Left renal cortex interstitium (tissue), 4 donors: ENCODE data around the gene CACNA2D3. TPM values are rescaled to one million over a fixed set of nuclear protein-coding genes. Genes with fewer than 3 reads are reported as not detected.

Experiments used
- DNase-seq, 4 donors: peaks; one replicate each; pipeline ENCODE4 v3.0.0-alpha.2; 2013; ENCODE audit warnings: low read depth in 4 of 4, low spot score in 2 of 4, missing footprints in 1 of 4
- polyA plus RNA-seq, 4 donors: library from polyadenylated mRNA; unstranded; fragments of 120-200 nt; gene quantifications; one replicate each; pipeline ENCODE4 v1.2.1, GENCODE V29; 2013; ENCODE audit not compliant: insufficient read length in 4 of 4

CACNA2D3 gene
- polyA plus RNA-seq, 4 donors, result 1.2 to 2.1 (median 1.5) TPM

GRCh38 chr3:55006244-55006676 is 883.9 kb downstream of the CACNA2D3 start:
- DNase-seq, result no peak

- no peak for DNase-seq
Measured at GRCh38 chr3:55007971-55008370, 885.6 kb downstream of the CACNA2D3 start.

- no peak for DNase-seq
Measured at GRCh38 chr3:55009372-55009771, 887.0 kb downstream of the CACNA2D3 start.

- DNase-seq, result no peak
Measured at GRCh38 chr3:55012091-55012490, 889.7 kb downstream of the CACNA2D3 start.

- DNase-seq, result no peak
Measured at GRCh38 chr3:55013145-55013925, 891.0 kb downstream of the CACNA2D3 start.

GRCh38 chr3:55014081-55014480 is 891.7 kb downstream of the CACNA2D3 start:
- no peak for DNase-seq

GRCh38 chr3:55014906-55015305 is 892.6 kb downstream of the CACNA2D3 start:
- DNase-seq, result no peak

- DNase-seq, result no peak
Measured at GRCh38 chr3:55017876-55018275, 895.5 kb downstream of the CACNA2D3 start.

- DNase-seq, result no peak
Measured at GRCh38 chr3:55030938-55031337, 908.6 kb downstream of the CACNA2D3 start.

GRCh38 chr3:55036883-55037577 is 914.7 kb downstream of the CACNA2D3 start:
- no peak for DNase-seq

GRCh38 chr3:55042591-55042990 is 920.2 kb downstream of the CACNA2D3 start:
- no peak for DNase-seq

GRCh38 chr3:55044486-55044885 is 922.1 kb downstream of the CACNA2D3 start:
- no peak for DNase-seq

GRCh38 chr3:55059027-55059629 is 936.8 kb downstream of the CACNA2D3 start:
- DNase-seq, result no peak

GRCh38 chr3:55060896-55061719 is 938.8 kb downstream of the CACNA2D3 start:
- DNase-seq, result no peak

- no peak for DNase-seq
Measured at GRCh38 chr3:55061720-55062034, 939.3 kb downstream of the CACNA2D3 start.

GRCh38 chr3:55064164-55064563 is 941.8 kb downstream of the CACNA2D3 start:
- no peak for DNase-seq

GRCh38 chr3:55065331-55065730 is 943.0 kb downstream of the CACNA2D3 start:
- DNase-seq, result no peak

GRCh38 chr3:55066551-55067047 is 944.2 kb downstream of the CACNA2D3 start:
- peak; percentile 6 to 39 (median 26) for DNase-seq

GRCh38 chr3:55069950-55070349 is 947.6 kb downstream of the CACNA2D3 start:
- DNase-seq, result no peak

GRCh38 chr3:55074796-55075195 is 952.4 kb downstream of the CACNA2D3 start:
- DNase-seq, result no peak

- DNase-seq, result no peak
Measured at GRCh38 chr3:55075846-55076245, 953.5 kb downstream of the CACNA2D3 start.
